GM19328 (cell line): ENCODE results near the gene SMIM1.
"Not testable (repeated sequence)": the region's sequence is repeated elsewhere in the genome, so short reads cannot be mapped to it uniquely, and the experiment has no call there.

Experiments
- ATAC-seq: cut with Tn5 transposase; IDR thresholded peaks from one replicate; pipeline ENCODE4 v1.9.1; 2021; ENCODE audit warnings: mild to moderate bottlenecking, moderate library complexity; ENCODE audit not compliant: unreplicated experiment

Gene SMIM1, protein sequence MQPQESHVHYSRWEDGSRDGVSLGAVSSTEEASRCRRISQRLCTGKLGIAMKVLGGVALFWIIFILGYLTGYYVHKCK

DNA sequence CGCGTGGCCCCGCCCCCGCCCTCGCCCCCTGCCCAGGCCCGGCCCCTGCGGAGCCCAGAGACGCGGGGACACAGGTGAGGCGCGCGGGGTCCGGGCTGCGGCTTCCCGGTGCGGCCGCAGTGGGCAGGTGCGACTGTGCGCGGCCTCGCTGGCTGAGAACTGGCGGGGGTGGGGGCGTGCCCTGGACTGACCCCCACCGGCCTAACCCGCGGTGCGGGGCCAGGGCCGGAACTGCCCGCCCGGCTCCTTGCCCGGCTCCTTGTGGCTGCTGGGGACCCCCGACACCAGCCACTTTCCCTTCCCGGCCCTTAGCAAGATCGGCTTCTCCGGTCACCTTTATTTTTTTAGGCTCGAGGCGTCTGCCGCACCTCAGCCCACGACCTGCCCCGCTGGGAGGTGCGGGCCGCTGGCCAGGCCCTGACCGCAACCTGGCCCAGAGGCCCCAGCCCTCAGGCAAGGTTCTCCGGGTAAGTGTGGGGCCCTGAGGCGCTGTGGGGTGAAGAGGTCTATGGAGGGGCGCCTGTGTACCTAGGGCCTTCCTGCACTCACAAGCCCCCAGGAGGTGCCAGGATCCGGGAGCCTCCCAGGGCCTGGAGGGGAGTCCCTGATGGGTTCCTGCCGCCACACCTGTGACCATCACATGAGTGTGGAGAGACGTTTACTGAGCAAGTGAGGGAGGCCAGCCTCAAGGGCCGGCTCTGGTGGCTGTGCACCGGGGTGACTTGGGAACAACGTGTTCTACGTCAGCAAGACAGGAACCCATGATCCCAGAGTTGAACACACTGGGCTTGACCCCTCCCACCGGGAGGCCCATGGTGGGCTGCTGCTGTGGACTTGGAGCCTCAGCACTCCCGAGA is at the start of gene SMIM1:
SMIM1 (plus strand) TSS at position 35 of the 857 bp plus-strand sequence. CDS start 2,625 bp downstream, outside the sequence.
- peak; percentile 28 for ATAC-seq

DNA sequence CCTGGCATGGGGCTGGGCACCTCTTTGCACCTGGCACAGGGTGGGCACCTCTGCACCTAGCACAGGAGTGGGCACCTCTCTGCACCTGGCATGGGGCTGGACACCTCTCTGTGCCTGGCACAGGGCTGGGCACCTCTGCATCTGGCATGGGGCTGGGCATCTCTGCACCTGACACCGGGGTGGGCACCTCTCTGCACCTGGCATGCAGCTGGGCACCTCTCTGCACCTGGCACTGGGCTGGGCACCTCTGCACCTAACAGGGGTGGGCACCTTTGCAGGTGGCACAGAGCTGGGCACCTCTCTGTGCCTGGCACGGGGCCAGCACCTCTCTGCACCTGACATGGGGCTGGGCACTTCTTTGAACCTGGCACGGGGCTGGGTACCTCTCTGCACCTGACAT is 49.7 kb upstream of the SMIM1 start:
- ATAC-seq: no peak

DNA sequence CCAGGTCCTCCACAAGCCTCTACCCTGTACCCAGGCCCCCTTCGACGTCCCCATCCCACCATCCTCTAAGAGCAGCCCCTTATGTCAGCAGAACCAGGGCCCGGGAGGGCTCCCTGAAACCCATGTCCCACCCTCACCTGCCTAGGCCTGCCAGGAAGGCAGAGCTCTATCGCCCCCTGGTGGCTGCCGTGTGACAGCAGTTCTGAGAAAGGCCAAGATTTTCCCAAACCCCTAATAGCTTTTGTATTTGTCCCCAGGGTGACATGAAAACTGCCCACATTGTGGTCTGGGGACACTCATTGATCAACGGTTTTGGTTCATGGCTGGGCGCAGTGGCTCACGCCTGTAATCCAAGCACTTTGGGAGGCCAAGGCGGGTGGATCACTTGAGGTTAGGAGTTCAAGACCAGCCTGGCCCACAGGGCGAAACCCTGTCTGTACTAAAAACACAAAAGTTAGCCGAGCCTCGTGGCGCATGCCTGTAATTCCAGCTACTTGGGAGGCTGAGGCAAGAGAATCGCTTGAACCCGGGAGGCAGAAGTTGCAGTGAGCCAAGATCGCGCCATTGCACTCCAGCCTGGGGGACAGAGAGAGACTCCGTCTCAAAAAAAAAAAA is 48.0 kb upstream of the SMIM1 start:
- ATAC-seq: not testable (repeated sequence)

DNA sequence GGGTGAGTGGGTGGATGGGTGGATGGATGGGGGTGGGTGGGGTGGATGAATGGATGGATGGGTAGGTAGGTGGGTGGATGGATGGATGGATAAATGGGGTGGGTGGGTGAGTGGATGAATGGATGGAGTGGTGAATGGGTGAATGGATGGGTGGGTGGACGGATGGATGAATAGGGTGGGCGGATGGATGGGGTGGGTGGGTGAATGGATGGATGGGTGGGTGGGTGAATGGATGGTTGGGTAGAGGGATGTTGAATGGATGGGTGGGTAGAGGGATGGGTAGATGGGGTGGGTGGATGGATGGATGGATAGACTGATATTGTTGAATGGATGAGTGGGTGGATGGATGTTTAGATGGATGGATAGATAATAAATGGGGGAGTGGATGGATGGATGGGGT is 47.2 kb upstream of the SMIM1 start:
- ATAC-seq: no peak

DNA sequence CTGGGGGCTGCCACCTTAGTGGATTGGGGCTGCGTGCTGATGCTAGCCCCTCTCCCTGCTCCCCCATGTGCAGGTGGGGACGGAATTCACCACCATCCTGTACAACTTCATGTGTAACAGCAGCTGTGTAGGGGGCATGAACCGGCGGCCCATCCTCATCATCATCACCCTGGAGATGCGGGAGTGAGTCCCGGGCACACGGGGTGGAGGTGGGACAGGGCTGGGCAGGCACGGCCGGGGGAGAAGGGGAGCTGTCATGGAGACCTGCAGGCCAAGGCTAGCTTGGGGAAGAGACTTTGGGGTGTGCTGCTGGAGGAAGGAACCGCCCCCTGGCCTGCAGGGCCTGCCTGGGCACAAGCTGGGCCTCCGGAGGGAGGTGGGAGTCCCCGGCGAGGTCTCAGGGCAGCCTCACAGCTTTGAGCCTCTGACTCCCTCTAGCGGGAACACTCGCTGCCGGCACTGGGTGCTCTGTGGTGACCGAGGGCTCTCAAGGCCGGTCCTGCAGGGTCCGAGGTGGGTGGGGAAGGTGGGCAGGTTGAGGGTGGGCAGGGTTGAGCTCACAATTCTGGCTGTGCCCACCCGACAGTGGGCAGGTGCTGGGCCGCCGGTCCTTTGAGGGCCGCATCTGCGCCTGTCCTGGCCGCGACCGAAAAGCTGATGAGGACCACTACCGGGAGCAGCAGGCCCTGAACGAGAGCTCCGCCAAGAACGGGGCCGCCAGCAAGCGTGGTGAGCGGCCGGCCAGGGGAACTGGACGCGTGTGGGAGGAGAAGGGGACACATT is 45.3 kb upstream of the SMIM1 start:
- ATAC-seq: no peak

DNA sequence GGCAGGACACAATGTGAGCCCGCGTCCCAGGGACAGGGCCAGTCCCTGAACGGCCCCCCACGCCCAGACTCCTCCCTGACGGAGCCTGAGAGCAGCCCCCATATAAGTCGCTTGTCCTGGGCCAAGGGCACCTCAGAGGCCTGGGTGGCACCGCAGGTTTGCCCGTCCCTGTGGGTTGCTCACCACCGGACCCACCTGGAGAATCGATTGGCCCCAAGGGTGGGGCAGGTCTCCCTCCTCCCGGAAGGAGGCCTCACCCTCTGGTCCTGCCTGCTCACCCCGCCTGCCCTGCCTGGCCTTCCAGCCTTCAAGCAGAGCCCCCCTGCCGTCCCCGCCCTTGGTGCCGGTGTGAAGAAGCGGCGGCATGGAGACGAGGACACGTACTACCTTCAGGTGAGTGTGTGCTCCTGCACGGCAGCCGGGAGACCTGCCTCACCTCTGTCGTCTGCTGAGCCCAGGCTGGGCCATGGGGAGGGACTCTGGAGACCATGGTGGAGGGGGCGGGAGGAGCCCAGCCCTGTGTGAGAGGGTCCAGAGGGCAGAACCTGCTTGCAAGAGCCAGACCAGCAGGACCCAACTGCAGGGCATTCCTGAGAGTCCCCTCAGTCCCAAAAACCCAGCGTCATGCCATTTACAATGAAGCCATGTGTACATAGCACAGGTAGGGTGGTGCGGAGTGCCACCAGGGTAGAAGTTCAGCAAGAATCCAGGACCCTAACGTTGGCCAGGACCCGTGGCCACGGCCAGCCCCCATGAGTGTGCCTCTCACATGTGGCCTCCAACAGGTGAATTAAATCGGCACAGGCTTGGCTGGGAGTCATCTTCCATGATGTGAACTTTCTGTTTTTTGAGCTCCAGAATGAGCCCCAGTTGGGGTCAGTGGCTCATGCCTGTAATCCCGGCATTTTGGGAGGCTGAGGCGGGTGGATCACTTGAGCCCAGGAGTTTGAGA is 44.4 kb upstream of the SMIM1 start:
- no peak for ATAC-seq

DNA sequence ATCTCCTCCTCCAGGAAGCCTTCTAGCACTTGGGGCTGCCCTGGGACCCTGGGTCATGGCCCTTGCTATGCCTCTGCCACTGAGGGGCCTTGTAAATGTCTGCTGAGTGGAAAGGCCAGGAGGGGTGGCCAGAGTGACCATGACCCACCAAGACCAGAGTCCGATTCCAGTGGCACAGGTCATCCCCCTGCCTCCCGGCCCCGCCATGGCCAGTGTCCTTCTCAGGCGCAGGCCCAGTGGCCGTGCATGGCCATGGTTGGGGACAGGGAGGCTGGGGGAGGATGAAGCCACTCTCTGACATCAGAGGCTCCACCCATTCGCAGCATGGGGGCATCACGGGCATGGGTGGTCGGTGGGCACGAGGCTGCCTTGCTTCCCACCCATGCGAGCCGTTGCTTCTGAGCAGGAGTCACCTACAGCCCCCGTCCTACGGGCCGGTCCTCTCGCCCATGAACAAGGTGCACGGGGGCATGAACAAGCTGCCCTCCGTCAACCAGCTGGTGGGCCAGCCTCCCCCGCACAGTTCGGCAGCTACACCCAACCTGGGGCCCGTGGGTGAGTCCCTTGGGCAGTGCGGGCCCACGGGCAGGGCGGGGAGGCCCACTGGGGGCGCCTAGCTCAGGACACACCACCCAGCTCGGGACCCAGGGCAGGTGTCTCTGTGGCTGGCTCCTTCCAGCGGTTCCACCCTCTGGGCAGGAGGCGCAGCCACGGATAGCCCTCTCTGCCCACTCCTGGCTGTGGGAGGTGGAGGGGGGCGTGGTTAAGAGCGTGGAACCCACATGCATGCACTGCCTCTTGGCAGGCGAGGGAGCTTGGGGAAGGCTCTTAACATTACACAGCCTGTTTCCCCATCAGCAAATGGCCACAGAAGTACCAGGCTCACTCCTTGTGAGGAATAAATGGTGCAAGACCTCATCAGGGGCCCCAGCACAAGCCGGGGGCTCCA is 42.7 kb upstream of the SMIM1 start:
- no peak for ATAC-seq

DNA sequence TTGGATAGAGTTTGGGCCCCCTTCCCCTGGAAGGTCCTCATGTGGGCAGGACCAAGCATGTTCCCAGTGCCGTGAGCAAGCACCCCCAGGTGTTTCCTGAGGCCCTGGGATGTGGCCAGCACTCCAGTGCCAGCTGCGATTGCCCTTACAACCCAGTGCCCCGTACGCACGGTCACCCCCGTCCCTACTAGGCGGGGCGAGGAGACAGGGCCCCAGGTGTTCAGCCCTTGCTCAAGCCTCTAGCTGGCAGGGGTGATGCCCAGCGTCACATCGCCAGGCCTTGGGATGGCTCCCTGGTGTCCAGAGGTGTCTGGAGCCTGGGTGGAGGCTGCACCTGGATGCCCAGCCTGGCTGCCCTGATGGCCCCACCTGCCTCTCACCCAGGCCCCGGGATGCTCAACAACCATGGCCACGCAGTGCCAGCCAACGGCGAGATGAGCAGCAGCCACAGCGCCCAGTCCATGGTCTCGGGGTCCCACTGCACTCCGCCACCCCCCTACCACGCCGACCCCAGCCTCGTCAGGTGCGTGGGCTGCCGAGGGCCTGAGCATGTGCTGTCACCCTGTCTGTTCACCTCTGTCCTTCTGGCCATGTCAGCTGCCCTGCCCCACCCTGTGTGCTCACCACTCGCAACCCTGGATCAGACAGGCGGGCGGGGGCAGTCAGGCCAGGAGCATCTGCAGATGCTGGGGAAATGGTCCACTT is 41.9 kb upstream of the SMIM1 start:
- no peak for ATAC-seq

DNA sequence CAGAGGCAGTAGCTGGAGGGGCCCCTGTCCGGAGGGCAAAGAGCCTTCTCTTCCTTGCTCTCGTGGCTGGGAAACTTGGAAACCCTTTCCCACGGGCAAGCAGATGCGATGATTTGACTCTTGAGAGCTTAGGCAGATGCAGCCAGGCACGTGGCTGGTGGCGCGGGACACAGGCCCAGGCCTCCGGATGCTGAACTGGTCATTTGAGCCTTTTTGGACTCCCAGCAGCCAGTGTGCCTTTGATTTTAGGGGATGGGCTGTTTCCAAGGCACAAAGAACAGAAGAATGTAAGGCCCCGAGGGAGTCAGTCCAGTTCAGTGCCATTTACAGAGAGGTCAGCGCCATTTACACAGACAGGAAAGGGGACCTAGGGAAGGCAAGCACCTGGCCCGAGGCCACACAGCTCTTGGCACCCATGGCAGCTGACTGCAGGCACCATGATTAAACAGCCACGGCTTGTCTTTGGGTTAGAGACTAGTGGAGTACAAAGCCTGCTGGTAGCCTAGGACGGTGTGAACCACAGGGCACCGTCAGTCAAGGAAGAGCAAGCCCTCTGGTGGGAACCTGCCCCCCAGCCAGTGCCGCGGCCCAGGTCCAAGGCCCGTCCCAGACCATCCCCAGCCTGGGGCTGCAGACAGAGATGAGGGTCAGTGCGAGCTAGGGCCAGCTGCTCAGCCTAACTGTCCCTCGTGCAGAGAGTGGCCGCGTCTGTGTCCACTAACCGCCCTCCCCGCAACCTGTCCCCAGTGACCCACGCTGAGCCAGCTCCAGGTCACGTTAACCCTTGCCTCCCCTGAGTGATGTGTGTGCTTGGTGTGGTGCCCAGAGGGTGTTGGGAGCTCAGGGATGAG is 40.7 kb upstream of the SMIM1 start:
- ATAC-seq: no peak

DNA sequence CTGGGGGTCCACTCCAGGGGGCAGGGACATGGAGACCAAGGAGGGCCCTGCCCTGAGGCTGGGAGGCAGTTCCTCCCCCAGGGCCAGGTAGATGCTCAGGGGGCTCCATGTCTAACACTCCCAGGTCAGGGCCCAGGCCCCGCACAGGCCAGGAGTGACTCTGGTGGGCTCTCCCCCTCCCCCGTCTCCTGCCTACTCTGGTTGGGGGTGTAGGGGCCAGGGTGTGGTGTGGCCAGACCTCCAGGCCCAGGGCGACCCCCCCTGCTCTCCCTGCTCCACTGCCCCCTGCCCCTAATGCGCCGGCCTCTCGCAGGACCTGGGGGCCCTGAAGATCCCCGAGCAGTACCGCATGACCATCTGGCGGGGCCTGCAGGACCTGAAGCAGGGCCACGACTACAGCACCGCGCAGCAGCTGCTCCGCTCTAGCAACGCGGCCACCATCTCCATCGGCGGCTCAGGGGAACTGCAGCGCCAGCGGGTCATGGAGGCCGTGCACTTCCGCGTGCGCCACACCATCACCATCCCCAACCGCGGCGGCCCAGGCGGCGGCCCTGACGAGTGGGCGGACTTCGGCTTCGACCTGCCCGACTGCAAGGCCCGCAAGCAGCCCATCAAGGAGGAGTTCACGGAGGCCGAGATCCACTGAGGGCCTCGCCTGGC is 40.0 kb upstream of the SMIM1 start:
- ATAC-seq: no peak

DNA sequence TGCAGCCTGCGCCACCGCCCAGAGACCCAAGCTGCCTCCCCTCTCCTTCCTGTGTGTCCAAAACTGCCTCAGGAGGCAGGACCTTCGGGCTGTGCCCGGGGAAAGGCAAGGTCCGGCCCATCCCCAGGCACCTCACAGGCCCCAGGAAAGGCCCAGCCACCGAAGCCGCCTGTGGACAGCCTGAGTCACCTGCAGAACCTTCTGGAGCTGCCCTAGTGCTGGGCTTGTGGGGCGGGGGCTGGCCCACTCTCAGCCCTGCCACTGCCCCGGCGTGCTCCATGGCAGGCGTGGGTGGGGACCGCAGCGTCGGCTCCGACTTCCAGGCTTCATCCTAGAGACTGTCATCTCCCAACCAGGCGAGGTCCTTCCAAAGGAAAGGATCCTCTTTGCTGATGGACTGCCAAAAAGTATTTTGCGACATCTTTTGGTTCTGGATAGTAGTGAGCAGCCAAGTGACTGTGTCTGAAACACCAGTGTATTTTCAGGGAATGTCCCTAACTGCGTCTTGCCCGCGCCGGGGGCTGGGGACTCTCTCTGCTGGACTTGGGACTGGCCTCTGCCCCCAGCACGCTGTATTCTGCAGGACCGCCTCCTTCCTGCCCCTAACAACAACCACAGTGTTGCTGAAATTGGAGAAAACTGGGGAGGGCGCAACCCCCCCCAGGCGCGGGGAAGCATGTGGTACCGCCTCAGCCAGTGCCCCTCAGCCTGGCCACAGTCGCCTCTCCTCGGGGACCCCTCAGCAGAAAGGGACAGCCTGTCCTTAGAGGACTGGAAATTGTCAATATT is 39.3 kb upstream of the SMIM1 start:
- ATAC-seq: no peak

DNA sequence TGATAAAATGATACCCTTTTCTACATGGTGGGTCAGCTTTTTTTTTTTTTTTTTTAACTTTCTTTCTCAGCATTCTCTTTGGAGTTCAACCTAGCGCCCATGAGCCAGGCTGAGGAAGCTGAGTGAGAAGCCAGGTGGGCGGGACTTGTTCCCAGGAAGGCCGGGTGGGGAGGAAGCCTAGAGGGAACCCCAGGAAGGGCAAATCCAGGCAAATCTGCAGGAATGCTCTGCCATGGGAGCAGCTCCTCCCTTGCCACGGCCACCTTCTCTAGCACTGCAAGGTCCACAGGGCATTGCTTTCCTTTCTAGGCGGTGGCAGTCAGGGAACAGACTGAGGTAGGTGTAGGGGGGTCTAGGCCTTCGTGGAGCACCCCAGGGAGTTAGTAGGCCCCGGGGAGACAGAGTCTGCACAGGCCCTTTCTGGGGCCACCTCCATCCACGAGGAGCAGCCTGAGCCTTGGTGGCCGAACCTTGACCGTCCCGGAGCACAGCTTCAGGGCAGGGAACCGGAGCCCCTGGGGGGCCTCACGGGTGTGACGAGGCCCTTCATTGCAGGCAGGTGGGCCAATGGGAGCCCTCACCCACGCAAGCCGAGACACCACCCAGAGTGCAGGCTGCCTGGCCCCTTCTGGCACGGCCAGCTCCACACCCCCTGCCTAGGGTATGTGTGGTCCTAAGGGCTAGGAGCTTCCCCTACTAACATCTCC is 38.5 kb upstream of the SMIM1 start:
- no peak for ATAC-seq

DNA sequence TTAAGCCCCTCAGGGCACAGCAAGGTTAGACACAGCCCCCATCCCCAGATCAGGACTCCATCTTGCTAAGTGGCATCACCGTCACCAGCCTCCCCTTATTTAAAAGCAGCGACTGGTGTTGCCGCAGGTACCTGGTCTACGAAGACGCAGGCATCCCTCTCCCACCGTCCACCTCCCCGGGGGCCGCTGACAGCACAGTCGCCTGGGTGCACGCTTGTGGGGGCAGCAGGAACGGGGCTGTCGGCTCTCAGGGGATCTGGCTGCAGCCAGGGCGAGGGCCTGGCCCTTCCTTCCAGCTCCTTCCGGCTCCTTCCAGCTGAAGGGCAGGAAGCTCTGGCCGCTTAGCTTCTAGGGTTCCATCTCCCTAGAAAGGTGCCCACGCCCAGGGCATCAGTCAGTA is 37.9 kb upstream of the SMIM1 start:
- ATAC-seq: no peak

DNA sequence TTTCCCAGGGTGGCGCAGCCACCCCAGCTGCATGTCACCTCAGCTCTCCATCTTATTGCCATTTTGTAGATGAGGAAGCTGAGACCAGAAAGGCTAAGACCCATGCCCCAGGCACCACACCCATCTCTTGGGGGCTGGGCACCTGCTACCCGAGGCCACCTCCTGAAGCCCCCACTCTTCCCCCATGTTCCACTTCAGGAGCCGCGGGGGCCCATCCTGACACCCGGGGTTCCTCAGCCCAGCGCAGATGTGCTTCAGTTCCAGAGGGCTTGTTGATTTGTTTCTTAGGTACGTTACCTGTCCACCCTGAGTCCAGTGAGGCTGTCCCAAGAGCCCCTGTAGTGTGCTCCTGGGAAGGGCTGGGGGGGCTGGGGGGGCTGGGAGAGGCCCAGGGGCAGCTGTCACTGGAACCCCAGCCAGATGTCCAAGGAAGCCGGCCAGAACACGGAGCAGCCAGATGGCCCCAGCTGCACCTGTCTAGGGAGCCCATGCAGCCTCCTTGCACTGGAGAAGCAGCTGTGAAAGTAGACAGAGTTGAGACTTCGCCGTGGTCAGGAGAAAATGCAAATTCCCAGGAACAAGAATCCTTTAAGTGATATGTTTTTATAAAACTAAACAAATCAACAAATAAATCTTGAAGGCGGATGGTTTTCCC is 37.4 kb upstream of the SMIM1 start:
- no peak for ATAC-seq

DNA sequence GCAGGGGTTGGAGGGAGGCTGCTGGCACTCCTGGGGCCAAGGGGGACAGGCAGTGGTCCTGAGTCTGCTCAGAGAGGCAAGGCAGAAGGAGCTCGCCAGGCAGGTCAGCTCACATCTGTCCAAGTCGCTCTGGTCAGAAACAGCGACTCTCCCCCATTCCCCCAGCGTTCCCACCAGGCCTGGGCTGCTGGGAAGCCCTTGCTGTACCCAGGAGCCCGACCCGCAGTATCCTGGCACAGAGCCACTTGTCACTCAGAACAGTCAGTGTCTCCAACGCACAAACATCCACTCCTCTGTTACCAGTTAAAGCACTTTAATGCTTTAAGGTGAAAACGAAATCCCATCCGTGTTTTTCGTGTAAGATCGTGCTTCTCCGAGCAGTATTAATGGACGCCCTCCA is 36.9 kb upstream of the SMIM1 start:
- no peak for ATAC-seq
